AG09309 (cell line): Measurements from ENCODE around the gene ENTPD8.
A peak's percentile ranks its signal among the peaks of the same experiment; 100 is the strongest.

Source experiments
- DNase-seq: peaks from one replicate; pipeline ENCODE4 v3.0.0-alpha.2; 2010; ENCODE audit warnings: low read depth
- H3K4me3 ChIP-seq: 2 replicates; pipeline ENCODE4 v1.5.1; 2011; ENCODE audit warnings: mild to moderate bottlenecking, low read depth, low read length, moderate library complexity; ENCODE audit not compliant: control insufficient read depth
- CTCF ChIP-seq: IDR thresholded peaks from 2 replicates; pipeline ENCODE4 v1.5.1; 2011; ENCODE audit warnings: mild to moderate bottlenecking, low read depth, low read length, inconsistent platforms; ENCODE audit not compliant: insufficient read depth, control insufficient read depth; ENCODE audit errors: missing control alignments

The ENTPD8 gene

GRCh38 chr9:137403269-137403668 lies 37.9 kb downstream of the ENTPD8 start:
- no peak for TF ChIP-seq CTCF
- DNase-seq: no peak
- H3K4me3 ChIP-seq: no peak overlapping the region

GRCh38 chr9:137402746-137403145 lies 38.4 kb downstream of the ENTPD8 start:
- DNase-seq: no peak
- no peak overlapping the region for H3K4me3 ChIP-seq
- TF ChIP-seq CTCF: no peak

GRCh38 chr9:137398561-137399468 lies 42.3 kb downstream of the ENTPD8 start:
- H3K4me3 ChIP-seq: no peak overlapping the region
- no peak for DNase-seq
- no peak for TF ChIP-seq CTCF

GRCh38 chr9:137397675-137398423 lies 43.3 kb downstream of the ENTPD8 start:
- TF ChIP-seq CTCF: no peak
- no peak for DNase-seq
- H3K4me3 ChIP-seq: no peak overlapping the region

GRCh38 chr9:137396634-137397367 lies 44.4 kb downstream of the ENTPD8 start:
- DNase-seq: no peak
- no peak for TF ChIP-seq CTCF
- H3K4me3 ChIP-seq: no peak overlapping the region

- TF ChIP-seq CTCF: no peak
These were observed 44.9 kb downstream of the ENTPD8 start for GRCh38 chr9:137396227-137396626.

More at GRCh38 chr9:137396227-137396626, 44.9 kb downstream of the ENTPD8 start:
- H3K4me3 ChIP-seq: no peak overlapping the region
- DNase-seq: peak; percentile 70
